ENCODE measurements around the gene HPCAL1.
A peak's percentile ranks its signal among the peaks of the same experiment; 100 is the strongest.

Gene HPCAL1

GRCh38 chr2:10331027-10331701, 28.5 kb downstream of the HPCAL1 start:
- in situ Hi-C loops (cut with HindIII; ENCODE audit: low pct_ligation_motif_present, low sequenced_read_pairs): no loop called here
- no peak overlapping the region for H3K27ac ChIP-seq
- H3K4me3 ChIP-seq (ENCODE audit: low read depth, low read length): no peak overlapping the region
- DNase-seq: no peak
- H3K27me3 ChIP-seq (replicated peaks): no peaks in the 10 kb centered on the region
- TF ChIP-seq, protein P1, sequence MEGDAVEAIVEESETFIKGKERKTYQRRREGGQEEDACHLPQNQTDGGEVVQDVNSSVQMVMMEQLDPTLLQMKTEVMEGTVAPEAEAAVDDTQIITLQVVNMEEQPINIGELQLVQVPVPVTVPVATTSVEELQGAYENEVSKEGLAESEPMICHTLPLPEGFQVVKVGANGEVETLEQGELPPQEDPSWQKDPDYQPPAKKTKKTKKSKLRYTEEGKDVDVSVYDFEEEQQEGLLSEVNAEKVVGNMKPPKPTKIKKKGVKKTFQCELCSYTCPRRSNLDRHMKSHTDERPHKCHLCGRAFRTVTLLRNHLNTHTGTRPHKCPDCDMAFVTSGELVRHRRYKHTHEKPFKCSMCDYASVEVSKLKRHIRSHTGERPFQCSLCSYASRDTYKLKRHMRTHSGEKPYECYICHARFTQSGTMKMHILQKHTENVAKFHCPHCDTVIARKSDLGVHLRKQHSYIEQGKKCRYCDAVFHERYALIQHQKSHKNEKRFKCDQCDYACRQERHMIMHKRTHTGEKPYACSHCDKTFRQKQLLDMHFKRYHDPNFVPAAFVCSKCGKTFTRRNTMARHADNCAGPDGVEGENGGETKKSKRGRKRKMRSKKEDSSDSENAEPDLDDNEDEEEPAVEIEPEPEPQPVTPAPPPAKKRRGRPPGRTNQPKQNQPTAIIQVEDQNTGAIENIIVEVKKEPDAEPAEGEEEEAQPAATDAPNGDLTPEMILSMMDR (IDR thresholded peaks at IDR 0.05; ENCODE audit: low read depth, low read length, missing control alignments): no peak
- H3K36me3 ChIP-seq (replicated peaks): no peaks in the 10 kb centered on the region

- no peaks in the 10 kb centered on the region for H3K27me3 ChIP-seq (replicated peaks)
- in situ Hi-C loops (cut with HindIII; ENCODE audit: low pct_ligation_motif_present, low sequenced_read_pairs): no loop called here
- TF ChIP-seq, protein P1 (IDR thresholded peaks at IDR 0.05; ENCODE audit: low read depth, low read length, missing control alignments): no peak
- H3K36me3 ChIP-seq (replicated peaks): no peaks in the 10 kb centered on the region
- no peak overlapping the region for H3K27ac ChIP-seq
- DNase-seq: no peak
- H3K4me3 ChIP-seq (ENCODE audit: low read depth, low read length): no peak overlapping the region
Measured at GRCh38 chr2:10331702-10332401, 29.1 kb downstream of the HPCAL1 start.

- TF ChIP-seq, protein P1 (IDR thresholded peaks at IDR 0.05; ENCODE audit: low read depth, low read length, missing control alignments): no peak
- in situ Hi-C loops (cut with HindIII; ENCODE audit: low pct_ligation_motif_present, low sequenced_read_pairs): no loop called here
- no peak overlapping the region for H3K4me3 ChIP-seq (ENCODE audit: low read depth, low read length)
- H3K36me3 ChIP-seq (replicated peaks): no peaks in the 10 kb centered on the region
- no peaks in the 10 kb centered on the region for H3K27me3 ChIP-seq (replicated peaks)
- DNase-seq: peak; percentile 21
- H3K27ac ChIP-seq: no peak overlapping the region
Measured at GRCh38 chr2:10332402-10333246, 29.9 kb downstream of the HPCAL1 start.

- Histone ChIP-seq H3K27ac (no peak overlapping the region), H3K27me3 (replicated peaks) (no peaks in the 10 kb centered on the region), H3K4me3 (ENCODE audit: low read depth, low read length) (no peak overlapping the region), H3K36me3 (replicated peaks) (no peaks in the 10 kb centered on the region)
- in situ Hi-C loops (cut with HindIII; ENCODE audit: low pct_ligation_motif_present, low sequenced_read_pairs): no loop called here
- no peak for DNase-seq
- TF ChIP-seq, protein P1 (IDR thresholded peaks at IDR 0.05; ENCODE audit: low read depth, low read length, missing control alignments): no peak
Measured at GRCh38 chr2:10333247-10333613, 30.5 kb downstream of the HPCAL1 start.

GRCh38 chr2:10333966-10334365, 31.3 kb downstream of the HPCAL1 start:
- TF ChIP-seq, protein P1 (IDR thresholded peaks at IDR 0.05; ENCODE audit: low read depth, low read length, missing control alignments): no peak
- H3K27ac ChIP-seq: no peak overlapping the region
- H3K4me3 ChIP-seq (ENCODE audit: low read depth, low read length): no peak overlapping the region
- no peak for DNase-seq
- in situ Hi-C loops (cut with HindIII; ENCODE audit: low pct_ligation_motif_present, low sequenced_read_pairs): no loop called here
- H3K36me3 ChIP-seq (replicated peaks): no peaks in the 10 kb centered on the region
- H3K27me3 ChIP-seq (replicated peaks): no peaks in the 10 kb centered on the region

All from brain microvascular endothelial cell (primary cell).